Neuron (in vitro differentiated cells): ENCODE results near the gene TMEM135.
"Not testable (repeated sequence)": the region's sequence is repeated elsewhere in the genome, so short reads cannot be mapped to it uniquely, and the experiment has no call there.

ENCODE experiments used
- H2AFZ ChIP-seq: one replicate; pipeline ENCODE4 v1.6.1; 2013; ENCODE audit warnings: low read depth, mild to moderate bottlenecking, inconsistent platforms, low read length, moderate library complexity
- H3K27me3 ChIP-seq: one replicate; pipeline ENCODE4 v1.6.1; 2013; ENCODE audit warnings: low read length; ENCODE audit not compliant: insufficient read depth
- H3K36me3 ChIP-seq: one replicate; pipeline ENCODE4 v1.6.1; 2013; ENCODE audit warnings: low read length; ENCODE audit not compliant: insufficient read depth
- H3K4me1 ChIP-seq: one replicate; pipeline ENCODE4 v1.6.1; 2013; ENCODE audit warnings: low read length; ENCODE audit not compliant: insufficient read depth
- H3K4me3 ChIP-seq: 2 replicates; pipeline ENCODE4 v1.5.1; 2013; ENCODE audit warnings: mild to moderate bottlenecking, low read length, moderate library complexity
- H3K9me3 ChIP-seq: one replicate; pipeline ENCODE4 v1.6.1; 2013; ENCODE audit warnings: low read length

Gene TMEM135

DNA sequence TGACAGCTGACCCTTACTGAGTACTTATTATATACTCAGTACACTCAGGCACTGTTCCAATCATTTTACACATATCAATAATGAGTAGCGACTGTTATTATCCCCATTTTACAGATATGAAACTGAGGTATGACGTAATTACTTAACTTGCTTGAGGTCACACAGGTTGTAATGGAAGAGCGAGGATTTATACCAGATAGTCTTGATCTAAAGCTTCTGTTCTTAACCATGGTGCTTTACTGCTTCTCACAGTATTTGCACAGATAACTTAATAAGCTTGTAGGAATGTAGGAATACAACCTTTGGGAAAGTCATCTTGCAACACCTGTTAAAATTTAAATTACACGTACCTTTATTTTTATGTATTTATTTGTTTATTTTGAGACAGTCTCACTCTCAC lies 31.7 kb upstream of the TMEM135 start:
- Histone ChIP-seq H3K27me3 (no peaks in the 10 kb centered on the region), H2AFZ (no peak overlapping the region), H3K4me3 (no peak overlapping the region), H3K4me1 (no peaks in the 10 kb centered on the region), H3K36me3 (no peaks in the 10 kb centered on the region), H3K9me3 (no peaks in the 10 kb centered on the region)

GRCh38 chr11:87007963-87008362 lies 29.8 kb upstream of the TMEM135 start:
- no peaks in the 10 kb centered on the region for H3K9me3 ChIP-seq
- no peaks in the 10 kb centered on the region for H3K4me1 ChIP-seq
- H3K4me3 ChIP-seq: no peak overlapping the region
- no peaks in the 10 kb centered on the region for H3K36me3 ChIP-seq
- no peaks in the 10 kb centered on the region for H3K27me3 ChIP-seq
- H2AFZ ChIP-seq: no peak overlapping the region

DNA sequence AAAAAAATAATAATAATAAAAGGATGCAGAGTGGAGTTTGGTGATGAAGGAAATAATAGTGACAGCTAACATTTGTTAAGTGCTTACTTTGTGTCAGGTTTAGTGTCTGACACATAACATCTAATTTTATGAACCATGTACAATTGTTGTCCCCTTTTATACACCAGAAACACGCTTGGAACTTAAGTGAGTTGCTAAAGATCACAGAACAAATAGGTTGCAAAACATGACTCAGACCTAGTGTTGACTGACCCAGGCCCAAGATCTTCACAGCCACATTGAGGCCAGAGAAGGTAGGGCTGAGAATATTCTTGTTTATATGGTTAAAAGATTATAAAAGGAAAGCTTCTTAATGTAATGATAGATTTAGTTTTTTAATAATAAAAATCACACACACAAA lies 25.6 kb upstream of the TMEM135 start:
- no peak overlapping the region for H3K4me3 ChIP-seq
- H3K9me3 ChIP-seq: no peaks in the 10 kb centered on the region
- H3K36me3 ChIP-seq: no peaks in the 10 kb centered on the region
- peaks cover 2% of the 10 kb centered on the region for H3K27me3 ChIP-seq
- no peak overlapping the region for H2AFZ ChIP-seq
- H3K4me1 ChIP-seq: no peaks in the 10 kb centered on the region

DNA sequence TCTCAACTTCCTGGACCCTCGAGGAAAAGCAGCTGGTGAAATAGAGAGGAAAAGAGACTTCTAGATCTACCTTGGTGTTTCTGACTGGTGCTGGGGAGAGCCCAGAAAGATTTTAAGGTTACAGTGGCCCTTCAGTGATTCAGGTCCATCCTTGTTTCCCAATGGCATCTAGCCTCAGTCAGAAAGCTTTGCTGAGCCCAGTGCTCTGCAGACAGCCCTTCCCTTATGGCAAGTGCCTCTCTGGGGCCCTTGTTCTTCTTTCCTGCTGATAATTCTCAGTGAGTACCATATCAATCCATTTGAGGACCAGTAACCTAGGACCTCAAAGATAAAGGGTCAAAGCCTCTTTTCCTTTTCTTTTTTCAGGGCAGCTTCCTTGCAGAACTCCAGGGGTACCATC lies 25.1 kb upstream of the TMEM135 start:
- H3K4me1 ChIP-seq: no peaks in the 10 kb centered on the region
- H2AFZ ChIP-seq: no peak overlapping the region
- no peak overlapping the region for H3K4me3 ChIP-seq
- H3K9me3 ChIP-seq: no peaks in the 10 kb centered on the region
- H3K27me3 ChIP-seq: peaks cover 2% of the 10 kb centered on the region
- H3K36me3 ChIP-seq: no peaks in the 10 kb centered on the region

GRCh38 chr11:87013912-87014825 lies 23.6 kb upstream of the TMEM135 start:
- Histone ChIP-seq H3K4me3 (no peak overlapping the region), H3K9me3 (no peaks in the 10 kb centered on the region), H3K27me3 (peaks cover 2% of the 10 kb centered on the region), H2AFZ (no peak overlapping the region), H3K36me3 (no peaks in the 10 kb centered on the region), H3K4me1 (no peaks in the 10 kb centered on the region)

DNA sequence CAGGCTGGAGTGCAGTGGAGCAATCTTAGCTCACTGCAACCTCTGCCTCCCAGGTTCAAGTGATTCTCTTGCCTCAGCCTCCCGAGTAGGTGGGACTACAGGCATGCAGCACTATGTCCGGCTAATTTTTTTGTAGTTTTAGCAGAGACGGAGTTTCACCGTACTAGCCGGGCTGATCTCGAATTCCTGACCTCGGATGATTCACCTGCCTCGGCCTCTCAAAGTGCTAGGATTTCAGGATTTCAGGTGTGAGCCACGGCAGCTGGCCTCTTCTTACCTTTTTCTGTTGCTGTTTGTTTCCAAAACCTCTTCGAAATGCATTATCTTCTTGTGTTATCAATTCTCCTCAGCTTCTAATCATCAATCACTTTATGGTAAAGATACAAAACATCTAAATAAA lies 22.1 kb upstream of the TMEM135 start:
- no peaks in the 10 kb centered on the region for H3K4me1 ChIP-seq
- H3K9me3 ChIP-seq: peaks cover 2% of the 10 kb centered on the region
- H3K36me3 ChIP-seq: no peaks in the 10 kb centered on the region
- no peak overlapping the region for H3K4me3 ChIP-seq
- no peak overlapping the region for H2AFZ ChIP-seq
- H3K27me3 ChIP-seq: peaks cover 2% of the 10 kb centered on the region

GRCh38 chr11:87019613-87020271 lies 18.0 kb upstream of the TMEM135 start:
- H2AFZ ChIP-seq: no peak overlapping the region
- peaks cover 2% of the 10 kb centered on the region for H3K9me3 ChIP-seq
- no peaks in the 10 kb centered on the region for H3K36me3 ChIP-seq
- no peaks in the 10 kb centered on the region for H3K27me3 ChIP-seq
- no peaks in the 10 kb centered on the region for H3K4me1 ChIP-seq
- H3K4me3 ChIP-seq: no peak overlapping the region

- Histone ChIP-seq H2AFZ (no peak overlapping the region), H3K36me3 (no peaks in the 10 kb centered on the region), H3K9me3 (peaks cover 2% of the 10 kb centered on the region)
Measured at GRCh38 chr11:87020336-87020735, 17.4 kb upstream of the TMEM135 start.

DNA sequence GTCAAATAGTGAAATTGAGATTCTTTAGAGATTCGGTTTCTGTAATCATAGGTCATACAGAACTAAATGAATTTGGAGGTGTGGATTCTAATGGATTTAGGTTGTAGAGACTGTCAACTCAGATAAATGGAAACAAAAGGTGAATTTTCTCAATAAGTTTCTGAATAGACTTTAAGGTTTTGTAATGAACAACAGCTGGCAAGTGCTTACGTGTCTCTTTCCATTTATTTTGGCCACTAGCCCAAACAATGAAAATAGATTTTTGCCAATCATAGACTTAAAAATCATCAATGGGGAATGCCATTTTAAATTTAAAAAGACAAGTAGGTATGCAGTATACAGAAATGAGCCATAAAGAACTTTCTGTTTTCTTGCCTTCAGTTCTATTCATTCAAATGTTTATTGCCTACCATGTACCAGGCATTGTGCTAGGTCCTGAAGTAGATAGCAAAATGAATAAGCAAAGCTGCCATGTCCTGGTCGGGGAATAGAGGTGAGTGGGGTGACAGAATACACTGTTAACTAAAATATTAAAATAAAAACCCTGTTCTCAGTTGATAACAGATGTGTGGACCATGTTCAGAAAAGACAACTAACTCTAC lies 16.9 kb upstream of the TMEM135 start:
- Histone ChIP-seq H3K9me3 (peaks cover 2% of the 10 kb centered on the region), H3K4me3 (no peak overlapping the region), H3K4me1 (no peaks in the 10 kb centered on the region)

More at GRCh38 chr11:87020336-87020735, 17.4 kb upstream of the TMEM135 start:
- Histone ChIP-seq H3K4me1 (no peaks in the 10 kb centered on the region), H3K4me3 (no peak overlapping the region), H3K27me3 (no peaks in the 10 kb centered on the region)

GRCh38 chr11:87022254-87022653 lies 15.5 kb upstream of the TMEM135 start:
- Histone ChIP-seq H2AFZ (no peak overlapping the region), H3K4me3 (no peak overlapping the region), H3K27me3 (no peaks in the 10 kb centered on the region), H3K36me3 (no peaks in the 10 kb centered on the region), H3K9me3 (peaks cover 2% of the 10 kb centered on the region), H3K4me1 (no peaks in the 10 kb centered on the region)

More for the DNA sequence above, 16.9 kb upstream of the TMEM135 start:
- no peaks in the 10 kb centered on the region for H3K36me3 ChIP-seq
- H2AFZ ChIP-seq: no peak overlapping the region
- no peaks in the 10 kb centered on the region for H3K27me3 ChIP-seq

DNA sequence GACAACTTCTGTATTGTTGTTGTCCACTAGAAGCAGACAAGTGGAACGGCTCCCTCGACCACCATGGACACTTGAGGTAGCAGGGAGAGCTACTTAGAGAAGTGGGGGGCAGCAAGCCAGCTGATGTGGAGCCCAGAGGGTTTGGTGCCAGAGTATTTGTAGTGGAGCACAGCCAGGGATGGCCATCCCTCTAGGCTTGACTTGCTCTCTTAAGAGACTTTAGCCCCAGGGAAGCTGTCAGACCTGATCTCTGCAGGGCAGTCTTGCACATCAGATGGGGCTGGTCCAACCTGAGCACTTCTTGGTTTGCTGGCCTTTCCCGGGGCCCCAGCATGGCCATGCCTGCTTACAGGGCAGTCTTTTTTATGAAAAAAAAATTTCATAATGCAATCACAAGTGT lies 15.0 kb upstream of the TMEM135 start:
- Histone ChIP-seq H3K27me3 (no peaks in the 10 kb centered on the region), H3K9me3 (peaks cover 2% of the 10 kb centered on the region), H3K4me1 (no peaks in the 10 kb centered on the region), H2AFZ (no peak overlapping the region), H3K36me3 (no peaks in the 10 kb centered on the region), H3K4me3 (no peak overlapping the region)

DNA sequence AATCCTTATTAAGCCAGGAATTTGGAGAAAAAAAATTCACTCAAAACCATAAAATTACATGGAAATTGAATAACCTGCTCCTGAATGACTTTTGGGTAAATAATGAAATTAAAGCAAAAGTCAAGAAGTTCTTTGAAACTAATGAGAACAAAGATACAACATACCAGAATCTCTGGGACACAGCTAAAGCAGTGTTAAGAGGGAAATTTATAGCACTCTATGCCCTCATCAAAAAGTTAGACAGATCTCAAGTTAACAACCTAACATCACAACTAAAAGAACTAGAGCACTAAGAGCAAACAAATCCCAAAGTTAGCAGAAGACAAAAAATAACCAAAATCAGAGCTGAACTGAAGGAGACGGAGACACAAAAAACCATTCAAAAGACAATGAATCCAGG lies 11.3 kb upstream of the TMEM135 start:
- not testable (repeated sequence) for H3K4me3 ChIP-seq, H2AFZ ChIP-seq, H3K9me3 ChIP-seq, H3K36me3 ChIP-seq, H3K27me3 ChIP-seq, H3K4me1 ChIP-seq

DNA sequence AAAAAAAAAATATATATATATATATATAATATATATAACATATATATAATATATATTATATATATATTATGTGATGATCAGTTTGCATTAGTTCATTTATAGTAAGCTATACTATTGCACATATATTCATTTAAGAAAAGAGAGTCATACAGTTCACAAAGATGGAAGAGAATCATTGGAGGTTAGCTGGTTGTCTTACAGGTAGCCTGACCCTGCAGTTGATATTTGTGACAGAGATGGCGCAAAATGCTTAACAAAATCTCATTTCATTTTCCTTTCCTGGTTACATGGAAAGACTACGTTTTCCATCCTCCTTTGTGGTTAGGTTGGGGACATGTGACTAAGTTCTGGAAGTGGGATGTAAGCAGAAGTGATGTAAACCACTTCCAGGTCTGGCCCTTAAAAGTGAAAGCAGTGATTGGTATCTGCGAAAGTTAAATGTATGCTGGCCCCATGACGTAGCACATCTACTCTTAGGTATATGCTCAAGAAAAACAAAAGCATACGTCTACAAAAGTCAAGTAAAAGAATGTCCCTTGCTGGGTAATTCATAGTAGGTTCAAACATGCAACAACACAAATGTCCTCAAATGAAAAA lies 7.2 kb upstream of the TMEM135 start:
- Histone ChIP-seq H2AFZ (no peak overlapping the region), H3K4me3 (no peak overlapping the region), H3K9me3 (no peaks in the 10 kb centered on the region), H3K27me3 (no peaks in the 10 kb centered on the region), H3K4me1 (peaks cover 5% of the 10 kb centered on the region), H3K36me3 (no peaks in the 10 kb centered on the region)
